ENCODE results near the gene UPF3A. TPM values are rescaled to one million over a fixed set of nuclear protein-coding genes. Genes with fewer than 3 reads are reported as not detected.

The UPF3A gene
- total and polyA plus RNA-seq, 9 of the 15 experiments (the other 6 are each of a cell fraction or from before 2014, with no cell fraction given) = 15.6 to 76.5 (median 40.9) TPM

DNA sequence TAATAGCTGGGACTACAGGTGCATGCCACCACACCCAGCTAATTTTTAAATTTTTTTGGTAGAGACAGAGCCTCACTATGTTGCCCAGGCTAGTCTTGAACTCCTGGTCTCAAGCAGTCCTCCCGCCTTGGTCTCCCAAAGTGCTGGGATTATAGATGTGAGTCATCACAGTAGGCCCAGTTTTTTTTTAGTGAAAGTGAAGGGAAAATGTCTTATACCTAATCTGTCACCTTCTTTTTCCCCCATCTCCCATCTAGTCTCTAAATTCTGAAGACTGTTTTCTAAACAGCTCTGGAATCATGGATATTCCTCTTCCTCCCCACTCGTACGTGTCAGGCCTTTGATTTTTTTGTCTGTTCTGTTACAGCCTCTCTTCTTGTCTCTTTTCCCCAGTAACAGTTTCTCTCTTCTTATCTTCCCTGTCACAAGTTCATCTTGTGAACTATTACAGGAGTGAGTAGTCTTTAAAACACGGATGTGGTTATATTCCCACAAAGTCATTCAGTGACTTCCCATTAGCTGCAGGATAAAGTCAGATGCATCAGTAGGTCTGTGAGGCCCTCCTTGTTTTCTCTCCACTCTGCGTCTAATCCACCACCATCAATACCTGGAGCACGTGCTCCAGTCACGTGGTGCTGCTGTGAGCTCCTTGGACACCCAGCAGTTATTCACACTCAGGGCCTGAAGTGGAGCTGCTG is 43.8 kb upstream of the UPF3A start (continued):
- TF ChIP-seq ZFP91 (CRISPR knock-in tag; IDR thresholded peaks at IDR 0.05) (no peak), ZFP36 (IDR thresholded peaks at IDR 0.05; ENCODE audit: low read depth, low read length, partially characterized antibody) (no peak), ZNF77 (CRISPR knock-in tag; IDR thresholded peaks at IDR 0.05) (no peak), TCF3 (CRISPR knock-in tag; IDR thresholded peaks at IDR 0.05) (peak; percentile 76), ZBTB12 (CRISPR knock-in tag; IDR thresholded peaks at IDR 0.05) (no peak), TCF7 (IDR thresholded peaks at IDR 0.05; ENCODE audit: borderline replicate concordance) (no peak), ZNF609 (CRISPR knock-in tag; IDR thresholded peaks at IDR 0.05; ENCODE audit: borderline replicate concordance) (no peak), NCOA4 (IDR thresholded peaks at IDR 0.05; ENCODE audit: partially characterized antibody) (no peak), PHB2 (IDR thresholded peaks at IDR 0.05; ENCODE audit: low read depth) (no peak), TAF1 (IDR thresholded peaks at IDR 0.05; ENCODE audit: control insufficient read depth, extremely low read depth, insufficient read depth, low read length, severe bottlenecking) (no peak), RBFOX2 (IDR thresholded peaks at IDR 0.05; ENCODE audit: low read depth, low read length) (no peak)
- TF ChIP-seq, protein P1, sequence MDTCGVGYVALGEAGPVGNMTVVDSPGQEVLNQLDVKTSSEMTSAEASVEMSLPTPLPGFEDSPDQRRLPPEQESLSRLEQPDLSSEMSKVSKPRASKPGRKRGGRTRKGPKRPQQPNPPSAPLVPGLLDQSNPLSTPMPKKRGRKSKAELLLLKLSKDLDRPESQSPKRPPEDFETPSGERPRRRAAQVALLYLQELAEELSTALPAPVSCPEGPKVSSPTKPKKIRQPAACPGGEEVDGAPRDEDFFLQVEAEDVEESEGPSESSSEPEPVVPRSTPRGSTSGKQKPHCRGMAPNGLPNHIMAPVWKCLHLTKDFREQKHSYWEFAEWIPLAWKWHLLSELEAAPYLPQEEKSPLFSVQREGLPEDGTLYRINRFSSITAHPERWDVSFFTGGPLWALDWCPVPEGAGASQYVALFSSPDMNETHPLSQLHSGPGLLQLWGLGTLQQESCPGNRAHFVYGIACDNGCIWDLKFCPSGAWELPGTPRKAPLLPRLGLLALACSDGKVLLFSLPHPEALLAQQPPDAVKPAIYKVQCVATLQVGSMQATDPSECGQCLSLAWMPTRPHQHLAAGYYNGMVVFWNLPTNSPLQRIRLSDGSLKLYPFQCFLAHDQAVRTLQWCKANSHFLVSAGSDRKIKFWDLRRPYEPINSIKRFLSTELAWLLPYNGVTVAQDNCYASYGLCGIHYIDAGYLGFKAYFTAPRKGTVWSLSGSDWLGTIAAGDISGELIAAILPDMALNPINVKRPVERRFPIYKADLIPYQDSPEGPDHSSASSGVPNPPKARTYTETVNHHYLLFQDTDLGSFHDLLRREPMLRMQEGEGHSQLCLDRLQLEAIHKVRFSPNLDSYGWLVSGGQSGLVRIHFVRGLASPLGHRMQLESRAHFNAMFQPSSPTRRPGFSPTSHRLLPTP (IDR thresholded peaks at IDR 0.05; ENCODE audit: borderline replicate concordance, extremely low read depth, insufficient read length) = no peak
- TF ChIP-seq, protein P2, sequence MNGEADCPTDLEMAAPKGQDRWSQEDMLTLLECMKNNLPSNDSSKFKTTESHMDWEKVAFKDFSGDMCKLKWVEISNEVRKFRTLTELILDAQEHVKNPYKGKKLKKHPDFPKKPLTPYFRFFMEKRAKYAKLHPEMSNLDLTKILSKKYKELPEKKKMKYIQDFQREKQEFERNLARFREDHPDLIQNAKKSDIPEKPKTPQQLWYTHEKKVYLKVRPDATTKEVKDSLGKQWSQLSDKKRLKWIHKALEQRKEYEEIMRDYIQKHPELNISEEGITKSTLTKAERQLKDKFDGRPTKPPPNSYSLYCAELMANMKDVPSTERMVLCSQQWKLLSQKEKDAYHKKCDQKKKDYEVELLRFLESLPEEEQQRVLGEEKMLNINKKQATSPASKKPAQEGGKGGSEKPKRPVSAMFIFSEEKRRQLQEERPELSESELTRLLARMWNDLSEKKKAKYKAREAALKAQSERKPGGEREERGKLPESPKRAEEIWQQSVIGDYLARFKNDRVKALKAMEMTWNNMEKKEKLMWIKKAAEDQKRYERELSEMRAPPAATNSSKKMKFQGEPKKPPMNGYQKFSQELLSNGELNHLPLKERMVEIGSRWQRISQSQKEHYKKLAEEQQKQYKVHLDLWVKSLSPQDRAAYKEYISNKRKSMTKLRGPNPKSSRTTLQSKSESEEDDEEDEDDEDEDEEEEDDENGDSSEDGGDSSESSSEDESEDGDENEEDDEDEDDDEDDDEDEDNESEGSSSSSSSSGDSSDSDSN (IDR thresholded peaks at IDR 0.05; ENCODE audit: borderline replicate concordance in 1 of 2, low read depth in 2 of 2, low read length in 2 of 2) = no peak

All from K562 (cell line).